ENCODE results near the gene SERPINE3. TPM values are rescaled to one million over a fixed set of nuclear protein-coding genes. Genes with fewer than 3 reads are reported as not detected.

SERPINE3 gene
- total and polyA plus RNA-seq, 2 experiments from 2014 or later: 0.17 to 0.31 TPM

DNA sequence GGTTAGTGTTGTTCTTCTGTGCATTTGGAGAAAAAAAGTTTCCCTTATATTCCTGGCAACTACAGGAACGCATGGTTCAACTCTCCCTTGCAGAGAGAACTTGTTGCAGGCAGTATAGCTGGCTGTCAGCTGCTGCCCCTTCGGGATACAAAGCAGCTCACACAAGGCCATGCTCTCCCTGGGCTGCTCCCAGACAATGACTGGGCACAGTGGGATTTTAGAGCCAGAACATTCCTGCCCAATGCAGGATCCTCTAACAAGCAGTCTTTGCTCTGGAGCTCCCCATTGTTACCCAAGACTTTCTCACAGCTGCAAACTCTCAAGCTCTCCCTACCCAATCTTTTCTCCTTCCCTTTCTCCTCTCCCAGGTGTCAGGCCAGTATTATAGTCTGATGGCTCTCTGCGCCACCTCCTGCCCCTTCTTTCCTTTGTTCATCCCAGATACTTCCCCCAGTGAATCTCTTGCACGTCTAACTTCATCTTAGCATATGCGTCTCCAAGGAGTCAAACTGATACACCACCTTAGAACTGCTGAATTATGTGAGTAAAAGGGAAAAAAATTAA lies 27.5 kb upstream of the SERPINE3 start (continued):
- TF ChIP-seq, protein P1, sequence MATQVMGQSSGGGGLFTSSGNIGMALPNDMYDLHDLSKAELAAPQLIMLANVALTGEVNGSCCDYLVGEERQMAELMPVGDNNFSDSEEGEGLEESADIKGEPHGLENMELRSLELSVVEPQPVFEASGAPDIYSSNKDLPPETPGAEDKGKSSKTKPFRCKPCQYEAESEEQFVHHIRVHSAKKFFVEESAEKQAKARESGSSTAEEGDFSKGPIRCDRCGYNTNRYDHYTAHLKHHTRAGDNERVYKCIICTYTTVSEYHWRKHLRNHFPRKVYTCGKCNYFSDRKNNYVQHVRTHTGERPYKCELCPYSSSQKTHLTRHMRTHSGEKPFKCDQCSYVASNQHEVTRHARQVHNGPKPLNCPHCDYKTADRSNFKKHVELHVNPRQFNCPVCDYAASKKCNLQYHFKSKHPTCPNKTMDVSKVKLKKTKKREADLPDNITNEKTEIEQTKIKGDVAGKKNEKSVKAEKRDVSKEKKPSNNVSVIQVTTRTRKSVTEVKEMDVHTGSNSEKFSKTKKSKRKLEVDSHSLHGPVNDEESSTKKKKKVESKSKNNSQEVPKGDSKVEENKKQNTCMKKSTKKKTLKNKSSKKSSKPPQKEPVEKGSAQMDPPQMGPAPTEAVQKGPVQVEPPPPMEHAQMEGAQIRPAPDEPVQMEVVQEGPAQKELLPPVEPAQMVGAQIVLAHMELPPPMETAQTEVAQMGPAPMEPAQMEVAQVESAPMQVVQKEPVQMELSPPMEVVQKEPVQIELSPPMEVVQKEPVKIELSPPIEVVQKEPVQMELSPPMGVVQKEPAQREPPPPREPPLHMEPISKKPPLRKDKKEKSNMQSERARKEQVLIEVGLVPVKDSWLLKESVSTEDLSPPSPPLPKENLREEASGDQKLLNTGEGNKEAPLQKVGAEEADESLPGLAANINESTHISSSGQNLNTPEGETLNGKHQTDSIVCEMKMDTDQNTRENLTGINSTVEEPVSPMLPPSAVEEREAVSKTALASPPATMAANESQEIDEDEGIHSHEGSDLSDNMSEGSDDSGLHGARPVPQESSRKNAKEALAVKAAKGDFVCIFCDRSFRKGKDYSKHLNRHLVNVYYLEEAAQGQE (IDR thresholded peaks at IDR 0.05; ENCODE audit: unreplicated experiment): no peak

DNA sequence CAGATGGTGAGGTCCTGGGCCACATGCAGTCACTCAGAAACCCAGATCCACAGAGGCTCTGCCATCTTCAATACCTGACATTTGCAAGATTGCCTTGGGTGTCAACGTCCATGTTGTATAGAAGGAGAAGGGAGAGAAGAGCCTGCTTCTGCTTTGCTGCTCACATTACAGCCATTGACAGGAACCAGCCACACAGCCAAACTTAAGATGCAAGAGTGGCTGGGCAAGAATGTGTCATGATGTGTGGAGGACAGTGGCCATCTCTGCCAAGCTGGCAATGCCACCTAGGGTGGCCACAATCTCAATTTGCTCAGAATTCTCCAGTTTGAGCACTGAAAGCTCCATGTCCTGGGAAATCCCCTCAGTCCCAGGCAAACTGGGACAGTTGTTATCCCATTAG lies 25.9 kb upstream of the SERPINE3 start:
- Histone ChIP-seq H3K27ac (ENCODE audit: low read depth) (no peak overlapping the region), H3K4me2 (no peak overlapping the region), H2AFZ (no peak overlapping the region), H3K4me3 (no peak overlapping the region), H3K36me3 (ENCODE audit: insufficient read depth) (no peaks in the 10 kb centered on the region), H3F3A (replicated peaks; ENCODE audit: low read depth) (no peaks in the 10 kb centered on the region), H3K27me3 (ENCODE audit: insufficient read depth) (no peaks in the 10 kb centered on the region), H4K20me1 (replicated peaks; ENCODE audit: insufficient read depth) (no peaks in the 10 kb centered on the region), H3K79me2 (replicated peaks; ENCODE audit: insufficient read depth) (no peaks in the 10 kb centered on the region), H3K4me1 (ENCODE audit: insufficient read depth) (peaks cover 23% of the 10 kb centered on the region), H3K9me2 (ENCODE audit: insufficient read depth) (peaks cover 19% of the 10 kb centered on the region; the same call in 1 of the 2 replicates)
- no peak overlapping the region for H3K4me3 Mint-ChIP-seq
- H3K27me3 Mint-ChIP-seq (ENCODE audit: insufficient read depth, low read depth, poor library complexity): peaks cover 11% of the 10 kb centered on the region
- H3K9me3 Mint-ChIP-seq: peaks cover 3% of the 10 kb centered on the region; the same call in 2 of the 3 replicates
- H3K36me3 Mint-ChIP-seq (ENCODE audit: low read depth): peaks cover 3% of the 10 kb centered on the region; the same call in 2 of the 3 replicates
- H3K27ac Mint-ChIP-seq: no peak overlapping the region
- TF ChIP-seq, protein P1 (IDR thresholded peaks at IDR 0.05; ENCODE audit: unreplicated experiment): no peak
- TF ChIP-seq, protein P2, sequence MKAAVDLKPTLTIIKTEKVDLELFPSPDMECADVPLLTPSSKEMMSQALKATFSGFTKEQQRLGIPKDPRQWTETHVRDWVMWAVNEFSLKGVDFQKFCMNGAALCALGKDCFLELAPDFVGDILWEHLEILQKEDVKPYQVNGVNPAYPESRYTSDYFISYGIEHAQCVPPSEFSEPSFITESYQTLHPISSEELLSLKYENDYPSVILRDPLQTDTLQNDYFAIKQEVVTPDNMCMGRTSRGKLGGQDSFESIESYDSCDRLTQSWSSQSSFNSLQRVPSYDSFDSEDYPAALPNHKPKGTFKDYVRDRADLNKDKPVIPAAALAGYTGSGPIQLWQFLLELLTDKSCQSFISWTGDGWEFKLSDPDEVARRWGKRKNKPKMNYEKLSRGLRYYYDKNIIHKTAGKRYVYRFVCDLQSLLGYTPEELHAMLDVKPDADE (IDR thresholded peaks at IDR 0.05): no peak
- no peak for TF ChIP-seq EZH2phosphoT487 (IDR thresholded peaks at IDR 0.05; ENCODE audit: unreplicated experiment)
- no peak for TF ChIP-seq ZNF114 (CRISPR knock-in tag; IDR thresholded peaks at IDR 0.05)
- TF ChIP-seq POLR2AphosphoS5 (IDR thresholded peaks at IDR 0.05; ENCODE audit: low read depth): no peak
- no peak for TF ChIP-seq ZNF331 (CRISPR knock-in tag; IDR thresholded peaks at IDR 0.05; ENCODE audit: low read depth)
- TF ChIP-seq, protein P3, sequence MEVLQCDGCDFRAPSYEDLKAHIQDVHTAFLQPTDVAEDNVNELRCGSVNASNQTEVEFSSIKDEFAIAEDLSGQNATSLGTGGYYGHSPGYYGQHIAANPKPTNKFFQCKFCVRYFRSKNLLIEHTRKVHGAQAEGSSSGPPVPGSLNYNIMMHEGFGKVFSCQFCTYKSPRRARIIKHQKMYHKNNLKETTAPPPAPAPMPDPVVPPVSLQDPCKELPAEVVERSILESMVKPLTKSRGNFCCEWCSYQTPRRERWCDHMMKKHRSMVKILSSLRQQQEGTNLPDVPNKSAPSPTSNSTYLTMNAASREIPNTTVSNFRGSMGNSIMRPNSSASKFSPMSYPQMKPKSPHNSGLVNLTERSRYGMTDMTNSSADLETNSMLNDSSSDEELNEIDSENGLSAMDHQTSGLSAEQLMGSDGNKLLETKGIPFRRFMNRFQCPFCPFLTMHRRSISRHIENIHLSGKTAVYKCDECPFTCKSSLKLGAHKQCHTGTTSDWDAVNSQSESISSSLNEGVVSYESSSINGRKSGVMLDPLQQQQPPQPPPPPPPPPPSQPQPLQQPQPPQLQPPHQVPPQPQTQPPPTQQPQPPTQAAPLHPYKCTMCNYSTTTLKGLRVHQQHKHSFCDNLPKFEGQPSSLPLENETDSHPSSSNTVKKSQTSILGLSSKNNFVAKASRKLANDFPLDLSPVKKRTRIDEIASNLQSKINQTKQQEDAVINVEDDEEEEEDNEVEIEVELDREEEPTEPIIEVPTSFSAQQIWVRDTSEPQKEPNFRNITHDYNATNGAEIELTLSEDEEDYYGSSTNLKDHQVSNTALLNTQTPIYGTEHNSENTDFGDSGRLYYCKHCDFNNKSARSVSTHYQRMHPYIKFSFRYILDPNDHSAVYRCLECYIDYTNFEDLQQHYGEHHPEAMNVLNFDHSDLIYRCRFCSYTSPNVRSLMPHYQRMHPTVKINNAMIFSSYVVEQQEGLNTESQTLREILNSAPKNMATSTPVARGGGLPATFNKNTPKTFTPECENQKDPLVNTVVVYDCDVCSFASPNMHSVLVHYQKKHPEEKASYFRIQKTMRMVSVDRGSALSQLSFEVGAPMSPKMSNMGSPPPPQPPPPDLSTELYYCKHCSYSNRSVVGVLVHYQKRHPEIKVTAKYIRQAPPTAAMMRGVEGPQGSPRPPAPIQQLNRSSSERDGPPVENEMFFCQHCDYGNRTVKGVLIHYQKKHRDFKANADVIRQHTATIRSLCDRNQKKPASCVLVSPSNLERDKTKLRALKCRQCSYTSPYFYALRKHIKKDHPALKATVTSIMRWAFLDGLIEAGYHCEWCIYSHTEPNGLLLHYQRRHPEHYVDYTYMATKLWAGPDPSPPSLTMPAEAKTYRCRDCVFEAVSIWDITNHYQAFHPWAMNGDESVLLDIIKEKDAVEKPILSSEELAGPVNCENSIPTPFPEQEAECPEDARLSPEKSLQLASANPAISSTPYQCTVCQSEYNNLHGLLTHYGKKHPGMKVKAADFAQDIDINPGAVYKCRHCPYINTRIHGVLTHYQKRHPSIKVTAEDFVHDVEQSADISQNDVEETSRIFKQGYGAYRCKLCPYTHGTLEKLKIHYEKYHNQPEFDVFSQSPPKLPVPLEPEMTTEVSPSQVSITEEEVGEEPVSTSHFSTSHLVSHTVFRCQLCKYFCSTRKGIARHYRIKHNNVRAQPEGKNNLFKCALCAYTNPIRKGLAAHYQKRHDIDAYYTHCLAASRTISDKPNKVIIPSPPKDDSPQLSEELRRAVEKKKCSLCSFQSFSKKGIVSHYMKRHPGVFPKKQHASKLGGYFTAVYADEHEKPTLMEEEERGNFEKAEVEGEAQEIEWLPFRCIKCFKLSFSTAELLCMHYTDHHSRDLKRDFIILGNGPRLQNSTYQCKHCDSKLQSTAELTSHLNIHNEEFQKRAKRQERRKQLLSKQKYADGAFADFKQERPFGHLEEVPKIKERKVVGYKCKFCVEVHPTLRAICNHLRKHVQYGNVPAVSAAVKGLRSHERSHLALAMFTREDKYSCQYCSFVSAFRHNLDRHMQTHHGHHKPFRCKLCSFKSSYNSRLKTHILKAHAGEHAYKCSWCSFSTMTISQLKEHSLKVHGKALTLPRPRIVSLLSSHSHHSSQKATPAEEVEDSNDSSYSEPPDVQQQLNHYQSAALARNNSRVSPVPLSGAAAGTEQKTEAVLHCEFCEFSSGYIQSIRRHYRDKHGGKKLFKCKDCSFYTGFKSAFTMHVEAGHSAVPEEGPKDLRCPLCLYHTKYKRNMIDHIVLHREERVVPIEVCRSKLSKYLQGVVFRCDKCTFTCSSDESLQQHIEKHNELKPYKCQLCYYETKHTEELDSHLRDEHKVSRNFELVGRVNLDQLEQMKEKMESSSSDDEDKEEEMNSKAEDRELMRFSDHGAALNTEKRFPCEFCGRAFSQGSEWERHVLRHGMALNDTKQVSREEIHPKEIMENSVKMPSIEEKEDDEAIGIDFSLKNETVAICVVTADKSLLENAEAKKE (CRISPR knock-in tag; IDR thresholded peaks at IDR 0.05): no peak
- ATAC-seq (no peak), DNase-seq (ENCODE audit: low spot score) (no peak)
- peaks cover 26% of the 10 kb centered on the region for H3K4me1 Mint-ChIP-seq
